Mesothelial cell of epicardium (in vitro differentiated cells): Measurements from ENCODE around the gene PRKD3. TPM values are rescaled to one million over a fixed set of nuclear protein-coding genes. Genes with fewer than 3 reads are reported as not detected.
A peak's percentile ranks its signal among the peaks of the same experiment; 100 is the strongest.

Source experiments
- DNase-seq, 2 experiments: peaks; one replicate each; pipeline ENCODE4 v3.0.0; 2021; ENCODE audit warnings: low spot score in 2 of 2; ENCODE audit not compliant: unreplicated experiment in 2 of 2
- H3K27ac Mint-ChIP-seq: 2 replicates; pipeline ENCODE4 v1.8.0; 2021; ENCODE audit warnings: mixed read lengths
- H3K27me3 Mint-ChIP-seq: 2 replicates; pipeline ENCODE4 v1.8.0; 2021; ENCODE audit warnings: low read depth, mixed read lengths
- H3K36me3 Mint-ChIP-seq: 2 replicates; pipeline ENCODE4 v1.8.0; 2021; ENCODE audit warnings: mixed read lengths
- H3K4me1 Mint-ChIP-seq: 2 replicates; pipeline ENCODE4 v1.8.0; 2021; ENCODE audit warnings: mixed read lengths
- H3K4me3 Mint-ChIP-seq: 2 replicates; pipeline ENCODE4 v1.8.0; 2021; ENCODE audit warnings: mild to moderate bottlenecking, moderate library complexity, mixed read lengths
- H3K9me3 Mint-ChIP-seq: 2 replicates; pipeline ENCODE4 v1.8.0; 2021; ENCODE audit warnings: mixed read lengths
- CTCF ChIP-seq: fragments of 200-600 bp; sonication (generic); IDR thresholded peaks from one replicate; pipeline ENCODE4 v1.5.0; 2021; ENCODE audit warnings: antibody characterized with exemption; ENCODE audit not compliant: unreplicated experiment
- total RNA-seq: library from RNA; stranded (reverse); gene quantifications from 3 replicates; pipeline ENCODE4 v1.2.1, GENCODE V29; 2021

Gene PRKD3
- total RNA-seq, 1 donor from 2014 or later = 67.3 TPM

- Mint-ChIP-seq H3K27me3 (no peaks in the 10 kb centered on the region), H3K27ac (peak overlapping the region; percentile 4), H3K9me3 (no peaks in the 10 kb centered on the region), H3K4me1 (peaks cover 26% of the 10 kb centered on the region), H3K4me3 (no peak overlapping the region), H3K36me3 (no peaks in the 10 kb centered on the region)
- TF ChIP-seq CTCF = no peak
- no peak for DNase-seq
Measured at GRCh38 chr2:37350034-37350433, 25.4 kb upstream of the PRKD3 start.

- DNase-seq = no peak
- H3K4me3 Mint-ChIP-seq = no peak overlapping the region
- TF ChIP-seq CTCF = no peak
Measured at GRCh38 chr2:37349231-37349860, 24.7 kb upstream of the PRKD3 start.

GRCh38 chr2:37348155-37348554 lies 23.5 kb upstream of the PRKD3 start:
- no peak for TF ChIP-seq CTCF
- Mint-ChIP-seq H3K4me1 (peaks cover 21% of the 10 kb centered on the region), H3K27me3 (no peaks in the 10 kb centered on the region), H3K9me3 (no peaks in the 10 kb centered on the region), H3K4me3 (no peak overlapping the region), H3K36me3 (no peaks in the 10 kb centered on the region), H3K27ac (no peak overlapping the region)
- DNase-seq = no peak

More at GRCh38 chr2:37349231-37349860, 24.7 kb upstream of the PRKD3 start:
- Mint-ChIP-seq H3K36me3 (no peaks in the 10 kb centered on the region), H3K27me3 (no peaks in the 10 kb centered on the region), H3K27ac (no peak overlapping the region), H3K9me3 (no peaks in the 10 kb centered on the region), H3K4me1 (peaks cover 22% of the 10 kb centered on the region)

GRCh38 chr2:37344453-37345361 lies 20.1 kb upstream of the PRKD3 start, which contains the start of gene QPCT:
QPCT (plus strand) TSS chr2:37344630; CDS start chr2:37344732, 102 bp downstream.
- no peaks in the 10 kb centered on the region for H3K9me3 Mint-ChIP-seq
- TF ChIP-seq CTCF = no peak
- no peak within 1 kb of the TSS for H3K4me3 Mint-ChIP-seq
- peak within 1 kb of the TSS; percentile 11 for H3K27ac Mint-ChIP-seq
- no peak for DNase-seq
- H3K36me3 Mint-ChIP-seq = no peaks in the 10 kb centered on the region
- no peaks in the 10 kb centered on the region for H3K27me3 Mint-ChIP-seq
- H3K4me1 Mint-ChIP-seq = peaks cover 19% of the 10 kb centered on the region

GRCh38 chr2:37343537-37344434 lies 19.2 kb upstream of the PRKD3 start:
- peak overlapping the region; percentile 11 for H3K27ac Mint-ChIP-seq
- TF ChIP-seq CTCF = no peak
- H3K27me3 Mint-ChIP-seq = no peaks in the 10 kb centered on the region
- no peaks in the 10 kb centered on the region for H3K36me3 Mint-ChIP-seq
- H3K9me3 Mint-ChIP-seq = no peaks in the 10 kb centered on the region
- DNase-seq = no peak
- H3K4me3 Mint-ChIP-seq = no peak overlapping the region
- peaks cover 19% of the 10 kb centered on the region for H3K4me1 Mint-ChIP-seq
